ENCODE measurements around the gene MIEN1.

- TF ChIP-seq POLR2AphosphoS5 (IDR thresholded peaks at IDR 0.05) (no peak), CTCF (IDR thresholded peaks at IDR 0.05) (no peak), POLR2A (IDR thresholded peaks at IDR 0.05) (no peak)
These were observed 6.2 kb upstream of the MIEN1 start for GRCh38 chr17:39736319-39737165.

All from prostate gland (tissue), 2 donors.